ENCODE data around the gene MAN2B1.
"Not testable (repeated sequence)": the region's sequence is repeated elsewhere in the genome, so short reads cannot be mapped to it uniquely, and the experiment has no call there.

Gene MAN2B1

DNA sequence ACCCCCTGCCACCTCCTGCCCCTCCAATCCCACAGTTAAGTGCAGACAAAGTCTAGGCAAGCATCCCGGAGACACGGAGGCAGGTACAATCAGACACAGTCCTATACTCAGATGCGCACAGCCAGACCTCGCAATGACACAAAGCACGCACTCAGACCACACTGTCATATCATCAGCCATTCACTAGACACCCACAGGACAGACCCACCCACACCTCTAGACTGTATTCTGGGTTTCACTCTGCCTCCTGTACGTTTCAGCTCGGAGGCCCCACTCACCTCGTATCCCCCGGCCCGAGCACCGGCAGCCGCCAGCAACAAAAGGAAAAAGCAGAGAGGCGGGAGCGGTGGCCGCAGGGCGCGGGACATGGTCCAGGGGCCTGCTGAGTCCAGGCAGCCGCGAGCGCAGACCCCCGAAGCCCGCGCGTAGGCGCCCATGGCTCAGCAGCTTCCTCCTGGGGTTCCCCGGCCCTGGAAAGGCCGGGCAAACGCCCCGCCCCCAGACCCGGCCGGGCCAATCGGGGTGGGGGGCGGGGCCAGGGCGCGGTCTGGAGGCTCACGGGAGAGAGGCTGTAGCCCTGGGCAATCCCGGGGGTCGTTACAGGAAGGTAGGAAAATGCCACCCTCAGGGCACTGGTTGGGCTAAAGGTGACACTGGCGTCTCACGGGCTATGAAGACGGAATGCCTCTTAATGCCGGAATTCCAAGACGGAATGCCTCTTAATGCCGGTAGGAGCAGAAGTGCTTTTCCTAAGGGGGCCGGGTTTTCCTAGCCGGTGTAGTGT, at the start of gene MAN2B1, which contains the start of gene WDR83:
Gene MAN2B1, minus strand, starts transcription at position 478 of the 784 bp plus-strand sequence. Its CDS starts 41 bp downstream, at position 437.
Gene WDR83, plus strand, starts transcription at position 543 of the 784 bp plus-strand sequence. CDS start 2,984 bp downstream, outside the sequence.
- DNase-seq = peak in 50 of 56 donors; percentile 15 to 84 (median 56)

DNA sequence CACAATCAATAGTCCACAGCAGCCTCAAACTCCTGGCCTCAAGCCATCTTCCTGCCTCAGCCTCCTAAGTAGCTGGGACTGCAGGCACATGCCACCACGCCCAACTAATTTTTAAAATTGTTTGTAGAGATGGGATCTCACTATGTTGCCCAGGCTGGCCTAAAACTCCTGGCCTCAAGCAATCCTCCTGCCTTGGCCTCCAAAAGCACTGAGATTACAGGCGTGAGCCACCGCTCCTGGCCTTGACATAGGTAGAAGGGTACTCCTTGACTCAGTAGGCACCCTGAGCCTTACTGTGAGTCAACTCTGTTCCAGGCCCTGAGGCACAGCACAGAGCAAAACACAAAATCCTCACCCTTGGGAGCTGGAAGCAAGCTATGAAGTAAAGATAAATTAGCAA, 49.4 kb upstream of the MAN2B1 start:
- DNase-seq = no peak

DNA sequence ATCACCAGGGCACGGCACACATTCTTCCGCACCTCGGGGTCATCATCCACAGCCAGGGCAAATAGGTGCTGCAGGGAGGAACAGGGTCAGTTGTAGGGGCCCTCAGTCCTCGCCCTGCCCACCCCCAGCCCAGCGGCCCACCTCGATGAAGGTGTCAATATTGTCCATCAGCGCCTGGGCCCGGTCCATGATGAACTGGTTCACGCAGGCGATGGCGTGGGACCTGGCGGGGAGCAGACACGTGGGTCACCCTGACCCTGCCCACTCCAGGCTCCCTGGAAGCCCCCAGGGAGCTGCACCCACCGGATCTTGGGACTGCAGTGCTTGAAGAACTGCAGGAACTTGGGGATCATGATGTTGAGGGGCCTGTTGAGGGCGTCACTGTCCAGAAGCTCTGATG, 48.6 kb upstream of the MAN2B1 start:
- no peak for DNase-seq

DNA sequence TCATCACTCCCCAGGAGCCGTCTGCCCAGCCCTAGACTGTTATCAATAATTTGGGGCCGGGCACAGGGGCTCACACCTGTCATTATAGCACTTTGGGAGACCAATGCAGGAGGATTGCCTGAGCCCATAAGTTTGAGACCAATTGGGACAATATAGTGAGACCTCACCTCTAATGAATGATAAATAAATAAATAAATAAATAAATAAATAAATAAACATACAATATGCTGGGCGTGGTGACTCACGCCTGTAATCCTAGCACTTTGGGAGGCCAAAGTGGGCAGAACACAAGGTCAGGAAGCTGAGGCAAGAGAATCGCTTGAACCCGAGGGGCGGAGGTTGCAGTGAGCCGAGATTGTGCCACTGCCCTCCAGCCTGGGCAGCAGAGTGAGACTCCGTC, 46.8 kb upstream of the MAN2B1 start:
- DNase-seq = not testable (repeated sequence)

DNA sequence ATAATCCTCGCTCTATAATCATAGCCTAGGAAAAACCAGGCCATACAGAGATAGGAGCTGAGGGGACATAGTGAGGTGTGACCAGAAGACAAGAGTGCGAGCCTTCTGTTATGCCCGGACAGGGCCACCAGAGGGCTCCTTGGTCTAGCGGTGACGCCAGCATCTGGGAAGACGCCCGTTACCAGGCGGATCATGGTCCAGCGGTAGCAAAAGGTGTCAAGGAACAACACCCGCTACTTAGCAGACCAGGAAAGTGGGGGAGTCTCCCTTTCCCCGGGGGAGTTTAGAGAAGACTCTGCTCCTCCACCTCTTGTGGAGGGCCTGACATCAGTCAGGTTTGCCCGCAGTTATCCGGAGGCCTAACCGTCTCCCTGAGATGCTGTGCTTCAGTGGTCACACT, 45.5 kb upstream of the MAN2B1 start:
- peak in 1 of 56 donors; percentile 41 for DNase-seq

DNA sequence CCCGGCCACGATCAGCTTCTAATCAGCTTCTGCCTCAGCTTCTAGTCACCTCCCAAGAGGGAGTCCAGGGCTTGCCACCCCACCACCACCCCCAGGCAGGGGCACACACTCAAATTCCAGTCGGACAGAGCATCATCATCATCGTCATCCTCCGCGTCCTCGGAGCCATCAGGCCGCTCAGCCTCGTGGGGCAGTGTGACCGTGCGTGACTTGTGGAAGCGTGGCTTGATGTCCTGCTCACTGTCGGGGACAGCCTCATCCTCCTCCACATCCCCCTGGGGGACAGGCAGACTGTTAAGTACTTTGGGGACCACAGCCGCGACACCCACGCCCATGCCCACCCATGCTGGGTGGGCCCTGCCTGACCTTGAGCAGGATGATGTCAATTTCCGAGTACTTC, 44.6 kb upstream of the MAN2B1 start:
- no peak for DNase-seq

DNA sequence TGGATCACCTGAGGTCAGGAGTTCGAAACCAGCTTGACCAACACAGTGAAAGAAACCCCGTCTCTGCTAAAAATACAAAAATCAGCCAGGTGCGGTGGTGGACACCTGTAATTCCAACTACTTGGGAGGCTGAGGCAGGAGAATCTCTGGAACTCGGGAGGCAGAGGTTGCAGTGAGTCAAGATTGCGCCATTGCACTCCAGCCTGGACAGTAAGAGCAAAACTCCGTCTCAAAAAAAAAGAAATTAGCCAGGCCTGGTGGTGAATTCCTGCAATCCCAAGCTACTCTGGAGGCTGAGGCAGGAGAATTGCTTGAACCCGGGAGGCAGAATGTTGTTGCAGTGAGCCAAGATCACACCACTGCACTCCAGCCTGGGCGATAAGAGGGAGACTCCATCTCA, 42.1 kb upstream of the MAN2B1 start:
- no peak for DNase-seq

DNA sequence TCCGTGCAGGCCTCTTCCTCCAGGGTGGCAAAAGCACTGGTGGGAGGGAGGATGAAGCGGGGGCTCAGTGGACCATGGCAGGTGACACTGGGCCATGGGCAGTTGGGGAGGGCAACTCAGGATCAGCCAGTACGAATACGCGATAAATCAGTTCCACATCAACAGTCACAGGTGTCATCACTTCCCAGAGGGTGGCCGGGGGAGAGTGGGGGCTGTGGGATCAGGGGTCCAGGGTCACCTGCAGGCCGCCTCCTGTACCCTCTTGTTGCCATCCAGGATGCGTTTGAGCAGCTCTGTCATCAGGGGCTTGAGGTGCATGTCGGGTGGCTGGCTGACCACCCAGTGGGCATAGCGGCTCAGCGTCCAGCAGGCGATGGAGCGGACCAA, 39.8 kb upstream of the MAN2B1 start:
- DNase-seq = no peak

DNA sequence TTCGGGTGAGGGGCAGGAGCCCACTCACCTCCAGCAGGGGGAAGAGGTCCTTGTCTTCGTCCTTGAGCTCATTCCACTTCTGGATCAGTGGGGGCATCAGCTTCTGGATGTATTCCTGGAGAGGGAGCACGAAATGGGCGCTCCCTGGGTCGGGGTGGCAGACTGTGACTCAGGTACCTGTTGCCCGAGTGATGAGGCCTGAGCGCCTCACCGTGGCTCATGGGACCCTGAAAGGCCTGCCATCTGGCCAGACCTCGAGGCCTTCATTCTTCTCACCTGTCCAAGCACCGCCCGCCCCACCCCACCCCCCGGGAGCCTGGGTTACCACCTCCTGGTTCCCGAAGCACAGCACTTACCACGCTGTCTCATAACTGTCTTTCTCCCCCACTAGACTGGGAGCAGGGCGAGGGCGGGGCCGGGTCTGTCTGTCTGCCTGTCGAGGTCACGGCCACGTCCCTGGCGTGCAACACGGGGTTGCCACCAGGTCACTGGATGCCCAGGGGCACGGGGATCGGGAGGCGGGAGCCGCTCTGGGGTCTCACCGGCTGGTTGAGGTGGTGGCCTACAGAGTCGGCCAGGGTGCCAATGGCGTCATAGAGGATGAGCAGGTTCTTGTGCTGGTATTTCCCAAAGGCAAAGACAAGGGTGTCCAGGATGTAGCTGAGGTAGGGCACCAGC, 39.3 kb upstream of the MAN2B1 start:
- DNase-seq = no peak

DNA sequence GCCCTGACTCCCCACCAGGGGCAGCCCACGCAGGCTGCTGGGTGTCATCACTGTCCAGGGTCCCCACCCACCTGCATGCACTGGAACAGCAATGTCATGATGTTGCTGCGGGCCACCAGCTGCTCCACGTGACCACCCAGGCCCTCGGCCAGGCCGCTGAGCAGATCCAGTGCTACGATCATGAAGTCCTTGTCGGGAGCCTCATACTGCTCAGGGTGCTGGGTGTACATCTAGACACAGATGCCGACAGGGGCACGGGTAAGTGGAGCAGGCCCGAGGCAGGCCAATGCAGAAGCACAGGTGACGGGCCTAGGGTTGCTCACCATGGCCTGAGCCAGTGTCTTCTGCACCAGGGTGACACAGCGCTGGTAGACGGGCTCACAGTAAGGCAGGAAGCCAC, 38.6 kb upstream of the MAN2B1 start:
- no peak for DNase-seq

DNA sequence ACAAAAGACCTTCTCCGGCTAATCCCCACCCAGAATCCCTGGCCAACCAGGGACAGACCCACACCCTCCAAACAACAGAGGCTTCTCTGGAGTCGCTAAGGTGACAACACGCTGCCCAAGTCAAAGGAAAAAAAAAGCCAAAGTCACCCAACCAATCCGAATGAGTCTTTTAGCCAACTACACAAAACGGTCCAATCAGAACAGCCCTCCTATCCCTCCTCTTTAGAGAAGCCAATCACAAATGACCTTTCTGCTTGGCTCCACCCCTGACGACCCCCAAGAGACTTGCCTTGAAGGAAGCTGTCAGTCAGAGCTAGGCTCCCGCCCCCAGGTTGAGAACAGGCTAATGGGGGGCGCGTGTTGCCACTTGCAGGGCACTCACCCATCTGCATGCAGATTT, 36.5 kb upstream of the MAN2B1 start:
- DNase-seq = no peak

DNA sequence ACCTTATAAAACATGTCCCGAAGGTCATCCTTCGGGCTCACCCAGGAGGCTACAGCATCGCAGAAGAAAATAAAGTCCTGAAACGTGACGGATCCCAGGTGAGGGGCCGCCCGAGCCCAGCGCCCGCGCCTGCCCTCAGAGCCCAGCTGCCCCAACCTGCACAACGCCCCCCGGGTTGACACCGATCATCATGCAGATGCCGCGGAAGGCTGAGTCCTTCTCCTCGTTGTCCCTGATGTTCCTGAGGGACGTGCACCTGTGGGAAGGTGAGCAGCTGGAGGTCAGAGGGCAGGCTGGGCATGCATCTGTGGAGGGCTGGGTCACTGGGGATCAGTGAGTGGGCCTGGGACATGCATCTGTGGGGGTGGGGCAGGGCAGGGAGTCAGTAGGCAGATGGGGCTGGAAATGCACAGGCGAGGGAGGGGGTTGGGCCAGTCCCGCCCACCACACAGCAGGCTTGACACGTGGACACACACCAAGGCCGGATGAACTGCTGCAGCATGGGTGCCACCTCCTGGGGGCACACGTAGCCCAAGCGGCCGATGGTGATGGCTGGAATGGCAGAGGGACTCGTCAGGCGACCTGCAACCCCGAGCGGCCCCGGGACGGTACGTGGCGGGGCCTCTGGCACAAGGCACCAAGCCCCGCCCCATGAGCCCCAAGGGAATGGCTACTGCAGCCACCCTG, 35.2 kb upstream of the MAN2B1 start:
- DNase-seq = peak in 1 of 56 donors; percentile 3

DNA sequence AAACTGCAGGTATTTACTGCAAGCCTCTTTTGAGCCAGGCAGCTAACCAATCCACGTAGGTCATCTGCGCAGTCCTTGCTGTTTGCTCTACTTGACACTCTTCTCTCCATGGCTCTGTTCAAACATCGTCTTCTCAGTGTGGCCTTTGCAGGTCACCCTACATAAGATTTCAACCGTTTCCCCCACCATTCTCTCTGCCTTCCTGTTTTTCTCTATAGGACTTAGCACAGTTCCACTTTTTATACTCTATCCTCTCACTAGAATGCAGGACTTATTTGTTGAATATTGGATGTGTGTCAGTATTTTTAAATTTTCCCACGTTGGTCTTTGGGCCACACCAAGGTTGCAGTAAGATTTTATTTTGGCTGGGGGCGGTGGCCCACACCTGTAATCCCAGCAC, 31.6 kb upstream of the MAN2B1 start:
- no peak for DNase-seq

DNA sequence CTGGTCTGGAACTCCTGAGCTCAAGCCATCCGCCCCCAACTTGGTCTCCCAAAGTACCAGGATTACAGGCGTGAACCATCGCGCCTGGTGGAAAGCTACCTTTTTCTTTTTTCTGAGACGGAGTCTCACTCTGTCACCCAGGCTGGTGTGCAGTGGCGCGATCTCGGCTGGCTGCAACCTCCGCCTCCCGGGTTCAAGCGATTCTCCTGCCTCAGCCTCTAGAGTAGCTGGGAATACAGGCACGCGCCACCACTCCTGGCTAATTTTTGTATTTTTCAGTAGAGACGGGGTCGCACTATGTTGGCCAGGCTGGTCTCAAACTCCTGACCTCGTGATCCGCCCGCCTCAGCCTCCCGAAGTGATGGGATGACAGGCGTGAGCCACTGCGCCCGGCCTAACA, 30.9 kb upstream of the MAN2B1 start:
- not testable (repeated sequence) for DNase-seq

DNA sequence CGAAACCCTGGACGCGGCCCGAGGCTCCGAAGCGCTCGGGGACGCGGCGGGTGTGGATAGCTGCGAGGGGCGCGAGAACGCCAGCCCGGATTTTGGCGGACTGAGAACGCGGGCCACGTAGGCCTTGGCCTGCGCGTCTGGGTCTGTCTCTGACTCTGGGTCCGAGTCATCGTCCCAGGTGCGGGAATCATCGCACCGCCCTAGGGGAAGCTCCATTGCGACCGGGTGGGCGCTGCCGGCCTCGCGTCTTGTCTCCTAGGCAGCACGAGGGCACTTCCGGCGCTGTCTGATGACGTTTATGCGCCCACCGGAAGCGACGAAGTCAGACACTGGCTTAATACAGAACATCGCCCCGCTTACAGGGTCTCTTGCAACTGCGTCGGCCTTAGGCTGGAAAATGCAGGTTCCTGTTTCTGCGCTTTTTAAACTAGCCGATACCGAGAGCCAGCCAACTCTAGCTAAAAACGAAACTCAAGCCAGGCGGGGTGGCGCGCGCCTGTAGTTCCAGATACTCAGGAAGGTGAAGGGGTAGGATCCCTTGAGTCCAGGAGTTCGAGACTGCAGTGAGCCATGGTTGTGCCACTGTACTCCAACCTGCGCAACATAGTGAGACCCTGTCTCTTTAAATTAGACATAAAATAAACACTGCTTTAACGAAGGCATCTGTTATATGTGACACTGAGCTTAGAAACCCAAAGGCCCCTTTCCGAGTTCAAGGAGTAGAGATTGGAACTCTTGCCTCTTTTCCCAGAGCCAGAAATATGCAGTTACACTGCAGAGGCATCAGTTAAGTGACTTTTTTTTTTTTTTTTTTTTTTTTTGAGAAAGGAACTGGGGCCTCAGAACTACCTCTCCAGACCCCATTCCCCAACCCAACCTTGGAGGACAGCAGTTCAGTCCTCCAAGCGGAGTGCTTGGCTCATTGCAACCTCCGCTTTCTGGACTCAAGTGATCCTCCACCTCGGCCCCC, 30.1 kb upstream of the MAN2B1 start, which contains the start of gene FBXW9:
Gene FBXW9, minus strand, starts transcription at position 266 of the 970 bp plus-strand sequence. Its CDS starts 50 bp downstream, at position 216.
- DNase-seq = peak; percentile 58 to 99 (median 92)

DNA sequence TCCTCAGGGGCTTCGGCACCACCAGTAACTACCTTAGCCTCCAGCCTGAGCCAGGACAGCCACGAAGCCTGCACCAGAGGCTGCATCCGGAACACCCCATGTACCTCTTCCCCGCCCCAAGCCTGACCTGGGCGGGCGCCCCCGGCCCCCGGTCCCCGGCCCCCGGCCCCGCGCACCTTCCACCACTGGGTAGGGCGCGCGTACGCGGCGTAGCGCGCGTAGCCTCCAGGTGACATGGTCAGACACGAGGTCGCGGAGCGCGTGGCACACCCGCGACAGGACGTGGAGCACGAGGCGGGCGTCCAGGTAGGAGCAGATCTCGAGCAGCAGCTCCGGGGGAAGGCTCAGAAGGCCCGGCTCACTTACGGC, 29.4 kb upstream of the MAN2B1 start:
- DNase-seq = peak in 2 of 56 donors; percentile 20 to 47

DNA sequence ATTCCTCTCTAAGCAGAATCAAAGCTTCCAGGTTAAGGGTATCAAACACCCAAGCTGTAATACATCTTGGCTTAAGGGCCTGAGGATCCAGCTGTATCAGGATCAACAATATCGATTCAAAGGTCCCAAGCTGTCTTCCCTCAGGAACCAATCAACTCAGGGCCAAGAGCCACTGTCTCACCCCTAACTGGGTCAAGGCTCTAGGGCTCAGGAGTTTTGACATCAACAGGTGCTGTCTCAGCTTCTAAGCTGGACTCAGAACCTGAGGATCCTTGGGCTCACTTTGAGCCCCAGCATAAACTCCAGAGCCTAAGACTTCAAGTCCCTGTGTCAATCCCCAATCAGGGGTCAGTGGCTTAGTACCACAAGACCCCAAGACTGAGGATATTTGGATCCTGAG, 29.0 kb upstream of the MAN2B1 start:
- no peak for DNase-seq

DNA sequence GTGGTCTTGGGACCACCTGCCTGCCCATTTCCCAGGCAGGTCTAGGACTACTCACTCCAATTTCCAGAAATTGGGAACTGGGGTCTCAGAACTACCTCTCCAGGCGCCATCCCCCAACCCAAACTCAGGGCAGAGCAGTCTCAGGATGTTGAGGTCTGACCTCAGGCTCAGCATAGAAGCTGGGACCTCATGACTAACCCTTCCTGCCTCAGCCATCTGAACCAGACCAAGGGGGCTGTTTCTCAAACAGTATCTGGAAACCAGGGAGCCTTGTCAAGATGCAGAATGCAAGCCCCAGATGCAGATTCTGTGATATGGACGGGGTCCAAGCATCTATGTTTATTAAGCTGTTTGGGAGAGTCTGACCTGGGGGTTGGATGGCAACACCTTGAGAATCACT, 28.6 kb upstream of the MAN2B1 start:
- no peak for DNase-seq

DNA sequence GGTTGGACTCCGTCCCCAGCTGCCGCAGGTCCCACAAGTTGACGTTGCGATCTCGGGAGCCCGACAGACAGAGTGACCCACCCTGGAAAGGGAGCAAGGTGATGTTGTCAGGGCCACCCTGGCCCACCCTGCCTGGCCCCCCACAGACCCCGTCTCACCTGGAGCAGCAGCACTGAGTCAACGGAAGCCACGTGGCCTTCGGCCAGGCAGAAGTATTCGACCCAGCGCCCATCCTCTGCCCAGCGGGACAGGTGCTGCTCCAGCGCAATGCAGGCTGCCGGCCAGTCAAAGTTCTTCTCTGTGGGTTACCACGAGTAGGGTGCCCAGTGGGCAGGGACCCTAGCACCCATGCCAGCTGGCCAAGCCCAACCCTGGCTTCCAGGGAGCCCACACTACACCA, 28.1 kb upstream of the MAN2B1 start:
- no peak for DNase-seq

DNA sequence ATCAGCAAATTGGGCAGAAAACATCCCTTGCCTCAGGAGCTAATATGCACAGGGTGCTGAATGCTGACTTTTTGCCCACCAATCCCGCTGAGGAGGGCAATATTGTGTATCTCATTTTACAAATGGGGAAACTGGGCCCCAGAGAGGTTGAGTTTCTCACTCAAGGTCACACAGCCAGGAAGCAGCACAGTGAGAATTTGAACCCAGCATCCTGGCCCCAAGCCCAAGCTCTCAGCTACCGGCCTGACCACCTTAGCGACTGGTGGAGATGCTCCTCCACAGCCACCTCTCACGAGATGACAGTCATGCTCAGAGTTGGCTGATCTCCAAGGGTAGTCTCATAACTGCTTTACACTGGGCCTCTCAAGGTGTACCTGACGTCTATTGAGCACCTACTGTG, 26.4 kb upstream of the MAN2B1 start:
- no peak for DNase-seq
